Non-pigmented ciliary epithelial cell (primary cell): ENCODE measurements around the gene YWHAE.
"Not testable (repeated sequence)": the region's sequence is repeated elsewhere in the genome, so short reads cannot be mapped to it uniquely, and the experiment has no call there.

Source experiments
- DNase-seq: peaks from one replicate; pipeline ENCODE4 v3.0.0-alpha.2; 2010; ENCODE audit warnings: low read depth

YWHAE gene

GRCh38 chr17:1412185-1413110, 12.4 kb upstream of the YWHAE start:
- no peak for DNase-seq

- no peak for DNase-seq
Observed at GRCh38 chr17:1402262-1402586, 2.2 kb upstream of the YWHAE start.

DNA sequence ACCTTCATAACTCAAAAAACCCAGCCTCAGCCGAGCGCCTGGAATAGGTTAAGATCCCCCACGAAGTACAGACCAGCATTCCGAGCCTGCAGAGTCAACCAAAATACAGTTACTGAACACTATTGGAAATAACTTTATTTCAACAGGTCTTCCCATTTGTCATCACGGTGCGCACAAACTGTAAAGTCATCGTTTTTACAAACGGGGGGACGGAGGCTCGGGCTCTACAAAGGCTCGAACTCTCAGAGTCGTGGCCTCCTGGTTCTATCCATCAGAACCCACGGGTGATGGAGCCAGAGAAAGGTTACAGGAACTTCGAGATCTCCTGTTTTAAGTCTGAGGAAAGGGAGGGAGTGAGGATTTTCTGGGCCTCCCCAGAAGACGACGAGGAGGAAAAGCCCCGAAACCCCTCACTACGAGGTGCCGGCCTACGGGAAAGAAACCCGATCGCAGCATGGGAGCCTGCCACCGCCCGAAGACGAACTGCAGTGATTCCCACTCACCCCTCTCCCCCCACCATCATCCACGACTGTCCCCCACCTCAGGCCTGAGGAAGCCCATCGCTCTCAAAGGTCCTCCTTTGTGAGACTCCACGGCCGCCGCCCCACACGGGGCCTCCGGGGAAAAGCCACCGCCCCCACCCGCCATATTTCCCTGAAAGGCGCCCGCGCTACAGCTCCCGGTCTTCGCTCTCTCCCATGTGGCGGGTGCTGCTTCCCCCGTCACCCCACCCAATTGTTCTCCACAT, 917 bp downstream of the YWHAE start:
- no peak for DNase-seq

- DNase-seq, result no peak
Observed at GRCh38 chr17:1398028-1398427, 2.0 kb downstream of the YWHAE start.

GRCh38 chr17:1395876-1396665, 4.0 kb downstream of the YWHAE start:
- DNase-seq, result not testable (repeated sequence)

DNA sequence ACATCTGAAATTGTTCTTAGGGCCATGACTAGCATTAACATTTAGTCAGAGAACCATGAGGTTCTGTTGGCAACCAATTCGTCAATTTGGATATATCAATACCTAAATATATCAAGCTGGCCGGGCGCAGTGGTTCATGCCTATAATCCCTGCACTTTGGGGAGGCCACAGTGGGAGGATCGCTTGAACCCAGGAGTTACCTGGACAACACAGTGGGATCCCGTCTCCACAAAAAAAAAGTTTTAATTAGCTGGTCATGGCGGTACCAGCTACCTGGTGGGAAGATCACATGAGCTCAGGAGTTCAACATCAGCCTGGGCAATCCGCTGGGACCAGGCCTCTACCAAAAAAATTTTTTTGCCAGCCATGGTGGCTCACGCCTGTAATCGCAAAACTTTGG, 8.4 kb downstream of the YWHAE start:
- DNase-seq, result no peak

DNA sequence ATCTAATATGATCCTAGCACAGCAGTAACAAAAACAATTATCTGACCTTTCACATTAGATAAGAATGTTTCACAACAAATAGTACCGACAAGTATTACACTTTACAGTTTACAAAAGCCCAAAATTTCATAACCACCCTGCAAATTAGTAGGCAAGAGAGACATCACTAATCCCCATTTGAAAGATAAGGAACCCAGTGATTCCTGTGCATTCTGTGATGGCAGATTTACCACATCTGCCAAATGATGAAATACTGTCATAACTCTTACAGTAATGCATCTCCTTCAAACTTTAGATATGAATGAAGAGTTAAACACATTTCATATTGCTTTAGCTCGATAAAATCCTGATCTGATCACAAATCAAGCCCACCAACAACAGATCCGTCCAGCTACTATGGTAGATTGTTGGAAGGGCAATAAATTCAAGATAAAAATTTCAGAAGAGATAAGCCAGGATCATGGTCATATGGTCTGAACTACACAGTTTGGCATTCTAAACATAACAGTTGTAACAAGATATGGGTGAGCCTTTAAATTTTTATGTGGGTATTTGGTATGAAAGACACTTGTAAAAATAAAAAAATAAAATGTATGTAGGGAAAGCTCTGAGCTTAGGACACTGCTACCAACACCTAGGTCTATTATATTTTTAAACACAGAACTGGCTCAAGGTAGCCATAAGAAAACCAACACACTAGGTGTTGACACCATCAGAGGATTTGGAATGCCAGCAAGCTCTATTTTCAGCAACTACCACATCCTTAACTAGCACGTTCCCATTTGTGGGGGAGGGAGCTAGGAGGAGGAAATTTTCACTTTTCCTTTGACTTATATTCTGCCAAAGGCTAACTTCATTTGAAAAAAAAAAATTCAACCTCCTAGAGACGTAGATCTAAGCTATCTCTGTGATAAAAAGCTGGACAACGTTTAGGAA, 9.3 kb downstream of the YWHAE start:
- DNase-seq, result no peak

DNA sequence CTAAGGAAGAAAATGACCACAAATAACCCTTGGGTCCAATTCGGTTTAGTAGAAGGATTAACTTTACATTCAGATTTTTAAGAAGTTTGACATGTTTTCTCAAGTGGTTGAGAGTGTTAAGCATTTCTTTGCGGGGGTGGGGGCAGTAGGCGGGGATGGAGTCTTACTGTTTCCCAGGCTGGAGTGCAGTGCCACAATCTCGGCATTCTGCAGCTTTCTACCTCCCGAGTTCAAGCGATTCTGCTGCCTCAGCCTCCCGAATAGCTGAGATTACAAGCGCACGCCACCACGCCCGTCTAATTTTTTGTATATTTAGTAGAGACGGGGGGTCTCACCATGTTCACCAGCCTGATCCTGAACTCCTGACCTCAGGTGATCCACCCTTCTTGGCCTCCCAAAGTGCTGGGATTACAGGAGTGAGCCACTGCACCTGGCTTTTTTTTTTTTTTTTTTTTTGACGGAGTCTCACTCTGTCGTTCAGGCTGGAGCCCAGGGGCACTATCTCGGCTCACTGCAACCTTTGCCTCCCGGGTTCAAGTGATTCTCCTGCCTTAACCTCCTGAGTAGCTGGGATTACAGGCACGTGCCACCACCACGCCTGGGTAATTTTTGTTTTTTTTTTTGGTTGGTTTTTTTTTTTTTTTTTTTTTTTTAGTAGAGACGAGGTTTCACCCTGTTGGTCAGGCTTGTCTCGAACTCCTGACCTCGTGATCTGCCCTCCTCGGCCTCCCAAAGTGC, 12.4 kb downstream of the YWHAE start:
- not testable (repeated sequence) for DNase-seq

DNA sequence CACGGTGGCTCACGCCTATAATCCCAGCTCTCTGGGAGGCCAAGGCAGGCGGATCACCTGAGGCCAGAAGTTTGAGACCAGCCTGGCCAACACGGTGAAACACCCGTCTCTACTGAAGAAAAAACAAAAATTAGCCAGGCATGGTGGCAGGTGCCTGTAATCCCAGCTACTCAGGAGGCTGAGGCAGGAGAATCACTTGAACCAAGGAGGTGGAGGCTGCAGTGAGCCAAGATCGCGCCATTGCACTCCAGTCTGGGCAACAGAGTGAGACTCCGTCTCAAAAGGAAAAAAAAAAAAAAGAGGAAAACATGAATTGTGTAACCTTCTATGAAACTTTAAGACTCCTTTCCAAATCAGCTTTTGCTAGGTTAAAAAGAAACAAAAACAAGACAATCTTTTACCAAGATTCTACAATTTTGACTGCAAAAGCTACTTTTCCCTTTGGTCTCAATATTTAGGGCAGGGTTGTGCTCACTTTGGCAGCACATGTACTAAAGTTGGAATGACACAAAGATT, 13.3 kb downstream of the YWHAE start:
- not testable (repeated sequence) for DNase-seq

DNA sequence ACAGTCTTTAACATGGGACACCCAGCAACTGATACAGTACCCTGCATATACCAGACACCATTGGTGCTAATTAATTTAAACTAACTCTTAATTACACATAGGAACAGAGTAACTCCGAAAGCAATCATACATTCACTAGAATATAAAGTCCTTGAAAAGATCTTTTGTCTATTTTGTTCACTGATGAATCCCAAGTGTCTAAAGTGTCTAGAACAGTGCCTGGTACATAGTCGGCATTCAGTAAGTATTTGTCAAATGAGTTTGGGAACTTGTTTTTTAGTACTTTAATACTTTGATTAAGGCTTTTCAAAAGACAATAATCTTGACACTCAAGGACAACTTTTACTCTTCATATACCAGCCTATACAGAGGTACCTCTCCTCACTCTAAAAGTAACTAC, 13.8 kb downstream of the YWHAE start:
- DNase-seq, result no peak

DNA sequence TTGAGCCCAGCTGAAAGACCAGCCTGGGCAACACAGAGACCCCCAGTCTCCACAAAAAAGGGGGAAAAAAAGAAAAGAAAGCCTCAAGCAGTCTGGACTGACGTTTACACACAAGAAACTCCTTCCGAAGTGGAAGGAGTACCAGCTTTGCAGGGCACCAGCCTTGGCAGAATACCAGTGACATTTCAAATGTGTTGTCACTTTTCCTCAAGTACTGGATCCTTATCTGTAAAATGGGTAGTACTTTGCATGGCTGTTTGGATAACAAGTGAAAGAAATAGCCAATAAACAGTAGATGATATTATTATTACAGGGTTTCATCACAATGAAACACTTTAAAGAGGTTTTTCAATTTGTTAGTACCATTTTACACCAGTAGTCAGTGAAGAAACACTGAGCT, 14.2 kb downstream of the YWHAE start:
- DNase-seq, result no peak

GRCh38 chr17:1384905-1385435, 15.1 kb downstream of the YWHAE start:
- DNase-seq, result no peak

GRCh38 chr17:1379930-1380313, 20.1 kb downstream of the YWHAE start:
- no peak for DNase-seq

GRCh38 chr17:1379208-1379929, 20.7 kb downstream of the YWHAE start:
- no peak for DNase-seq

DNA sequence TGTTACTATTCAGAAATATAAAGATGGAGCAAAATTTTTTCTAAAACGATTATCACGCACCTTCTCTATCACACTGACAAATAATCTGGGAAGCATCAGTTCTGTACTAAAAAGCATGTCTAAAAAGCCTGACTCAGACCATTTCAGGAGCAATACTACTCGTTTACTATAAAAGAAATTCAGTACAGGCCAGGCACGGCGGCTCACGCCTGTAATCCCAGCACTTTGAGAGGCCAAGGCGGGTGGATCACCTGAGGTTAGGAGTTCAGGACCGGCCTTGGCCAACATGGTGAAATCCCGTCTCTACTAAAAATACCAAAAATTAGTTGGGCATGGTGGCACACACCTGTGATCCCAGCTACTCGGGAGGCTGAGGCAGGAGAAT, 21.6 kb downstream of the YWHAE start:
- DNase-seq, result not testable (repeated sequence)

DNA sequence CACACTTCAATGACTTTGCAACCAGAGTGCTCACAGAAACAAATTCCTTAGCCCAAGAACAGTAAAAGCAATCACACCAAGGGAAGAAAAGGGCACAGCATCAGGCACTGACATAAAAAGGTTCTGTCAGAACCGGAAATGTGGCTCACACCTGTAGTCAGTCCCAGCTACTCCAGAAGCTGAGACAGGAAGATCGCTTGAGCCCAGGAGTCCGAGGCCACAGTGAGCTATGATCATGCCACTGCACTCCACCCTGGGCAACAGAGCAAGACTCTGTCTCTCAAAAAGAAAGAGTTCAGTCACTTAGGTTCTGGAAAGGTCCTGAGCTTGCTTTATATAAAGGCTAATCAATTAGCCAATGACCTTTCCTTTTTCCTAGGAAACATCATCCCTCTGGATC, 22.7 kb downstream of the YWHAE start:
- no peak for DNase-seq

GRCh38 chr17:1376061-1376460, 24.0 kb downstream of the YWHAE start:
- DNase-seq, result no peak

DNA sequence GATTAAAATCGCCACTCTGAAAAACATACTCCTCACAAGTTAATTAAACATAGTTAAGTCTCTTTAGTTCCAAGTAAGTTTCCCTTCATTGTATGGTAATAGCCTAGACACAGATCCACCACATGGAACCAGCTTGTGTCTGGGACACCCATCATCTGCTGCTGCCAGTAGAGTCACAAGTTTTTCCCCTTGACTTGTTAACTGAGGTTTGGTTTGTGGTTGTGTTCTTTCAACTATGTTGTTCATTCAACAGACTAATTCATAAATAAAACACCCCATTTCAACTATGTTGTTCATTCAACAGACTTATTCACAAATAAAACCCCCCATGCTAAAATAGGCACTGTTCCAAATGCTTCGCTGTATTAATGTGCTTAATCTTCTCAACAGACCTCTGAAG, 24.4 kb downstream of the YWHAE start:
- DNase-seq, result no peak

GRCh38 chr17:1374431-1375177, 25.4 kb downstream of the YWHAE start:
- DNase-seq, result no peak
